ENCODE data around the gene WDR48.

DNA sequence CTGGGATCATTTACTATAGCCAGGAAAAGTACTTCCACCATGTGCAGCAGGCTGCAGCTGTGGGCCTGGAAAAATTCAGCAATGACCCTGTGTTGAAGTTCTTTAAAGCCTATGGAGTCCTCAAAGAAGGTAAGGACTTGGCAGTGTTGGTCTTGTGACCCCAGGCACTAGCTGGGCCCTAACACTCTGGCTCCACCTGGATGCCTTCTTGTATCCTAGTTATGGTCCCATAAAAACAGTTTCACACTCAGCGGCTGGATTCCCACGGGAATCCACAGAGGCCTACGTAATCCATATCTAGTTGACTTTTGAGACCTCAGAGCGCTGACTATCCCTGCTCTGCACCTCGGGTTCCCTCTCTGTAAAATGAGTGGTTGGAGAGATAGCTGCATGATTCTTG is 57.3 kb downstream of the WDR48 start:
- TF ChIP-seq POLR2AphosphoS5 (IDR thresholded peaks at IDR 0.05) (no peak), POLR2A (IDR thresholded peaks at IDR 0.05) (no peak)
